Fibroblast of the aortic adventitia (primary cell): Measurements from ENCODE around the gene FARP2. TPM values are rescaled to one million over a fixed set of nuclear protein-coding genes. Genes with fewer than 3 reads are reported as not detected.

ENCODE experiments used
- DNase-seq: peaks from one replicate; pipeline ENCODE4 v3.0.0-alpha.2; 2010; ENCODE audit warnings: low read depth
- H3K4me3 ChIP-seq: 2 replicates; pipeline ENCODE4 v1.5.1; 2011; ENCODE audit warnings: low read depth, mild to moderate bottlenecking, control low read depth, low read length, moderate library complexity
- total RNA-seq: library from RNA; depleted of rRNA; stranded (reverse); fragments of >200 nt; gene quantifications from 2 replicates; pipeline ENCODE4 v1.2.3, GENCODE V29; 2012; ENCODE audit warnings: low replicate concordance
- TF ChIP-seq, protein P1 (sequence below): IDR thresholded peaks from 2 replicates; pipeline ENCODE4 v1.5.1; 2011; ENCODE audit warnings: mild to moderate bottlenecking, low read length, control low read depth, inconsistent platforms; ENCODE audit not compliant: insufficient read depth

The FARP2 gene
- total RNA-seq, 1 donor, result 41.0 TPM

DNA sequence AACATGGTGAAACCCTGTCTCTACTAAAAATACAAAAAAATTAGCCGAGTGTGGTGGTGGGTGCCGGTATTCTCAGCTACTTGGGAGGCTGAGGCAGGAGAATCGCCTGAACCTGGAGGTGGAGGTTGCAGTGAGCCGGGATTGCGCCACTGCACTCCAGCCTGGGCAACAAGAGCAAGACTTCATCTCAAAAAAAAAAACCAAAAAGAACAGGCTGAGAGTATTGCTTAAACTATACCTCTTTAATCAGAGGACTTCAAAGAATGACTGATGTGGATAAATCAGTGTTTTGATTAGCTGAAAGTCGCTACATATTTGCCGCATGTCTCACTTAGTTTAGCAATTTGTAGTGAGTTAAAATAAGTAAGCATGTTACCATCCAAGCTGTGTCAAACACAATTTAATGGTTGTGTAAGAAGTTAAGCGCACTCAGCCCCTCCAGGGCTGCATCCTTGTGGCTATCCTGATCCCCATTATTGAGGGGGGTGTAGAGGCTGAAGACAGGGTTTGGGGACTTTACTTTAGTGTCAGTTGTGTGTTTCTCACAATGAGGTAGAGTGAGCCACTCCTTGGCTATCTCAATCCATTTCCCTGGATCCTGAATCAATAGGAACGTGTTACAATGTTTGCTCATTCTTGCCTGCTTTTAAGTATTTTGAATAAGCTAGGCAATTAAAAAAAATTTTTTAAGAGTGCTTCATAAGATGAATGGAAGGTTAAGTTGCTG is 11.0 kb upstream of the FARP2 start:
- peak; percentile 34 for DNase-seq
- TF ChIP-seq, protein P1, sequence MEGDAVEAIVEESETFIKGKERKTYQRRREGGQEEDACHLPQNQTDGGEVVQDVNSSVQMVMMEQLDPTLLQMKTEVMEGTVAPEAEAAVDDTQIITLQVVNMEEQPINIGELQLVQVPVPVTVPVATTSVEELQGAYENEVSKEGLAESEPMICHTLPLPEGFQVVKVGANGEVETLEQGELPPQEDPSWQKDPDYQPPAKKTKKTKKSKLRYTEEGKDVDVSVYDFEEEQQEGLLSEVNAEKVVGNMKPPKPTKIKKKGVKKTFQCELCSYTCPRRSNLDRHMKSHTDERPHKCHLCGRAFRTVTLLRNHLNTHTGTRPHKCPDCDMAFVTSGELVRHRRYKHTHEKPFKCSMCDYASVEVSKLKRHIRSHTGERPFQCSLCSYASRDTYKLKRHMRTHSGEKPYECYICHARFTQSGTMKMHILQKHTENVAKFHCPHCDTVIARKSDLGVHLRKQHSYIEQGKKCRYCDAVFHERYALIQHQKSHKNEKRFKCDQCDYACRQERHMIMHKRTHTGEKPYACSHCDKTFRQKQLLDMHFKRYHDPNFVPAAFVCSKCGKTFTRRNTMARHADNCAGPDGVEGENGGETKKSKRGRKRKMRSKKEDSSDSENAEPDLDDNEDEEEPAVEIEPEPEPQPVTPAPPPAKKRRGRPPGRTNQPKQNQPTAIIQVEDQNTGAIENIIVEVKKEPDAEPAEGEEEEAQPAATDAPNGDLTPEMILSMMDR, result no peak

GRCh38 chr2:241349941-241350340 is 6.1 kb upstream of the FARP2 start:
- TF ChIP-seq, protein P1, result no peak
- DNase-seq, result no peak
- H3K4me3 ChIP-seq, result no peak overlapping the region

More for the DNA sequence above, 11.0 kb upstream of the FARP2 start:
- no peak overlapping the region for H3K4me3 ChIP-seq

- TF ChIP-seq, protein P1, result no peak
- no peak overlapping the region for H3K4me3 ChIP-seq
- no peak for DNase-seq
Observed at GRCh38 chr2:241350530-241350877, 5.6 kb upstream of the FARP2 start.

- TF ChIP-seq, protein P1, result no peak
- H3K4me3 ChIP-seq, result no peak overlapping the region
- DNase-seq, result no peak
Observed at GRCh38 chr2:241350878-241351639, 5.0 kb upstream of the FARP2 start.

DNA sequence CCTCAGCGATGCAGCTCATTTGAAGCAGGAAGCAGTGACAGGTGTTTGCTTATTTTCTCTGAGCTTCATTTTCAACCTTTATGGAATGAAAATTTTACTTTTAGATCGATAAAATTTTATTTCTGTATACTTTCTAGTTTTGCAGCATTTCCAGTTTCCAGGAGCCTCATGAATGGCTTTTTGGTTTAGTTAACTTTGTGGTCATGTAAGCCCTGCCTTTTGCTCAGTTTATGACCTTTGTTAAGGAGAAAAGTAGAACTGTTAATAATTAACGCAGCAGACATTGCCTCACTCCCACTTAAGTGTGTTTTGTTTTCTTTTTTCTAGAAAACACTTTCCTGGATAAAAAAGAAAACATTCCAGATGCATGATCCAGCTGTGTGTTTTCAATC is 4.4 kb upstream of the FARP2 start:
- H3K4me3 ChIP-seq, result no peak overlapping the region
- TF ChIP-seq, protein P1, result no peak
- DNase-seq, result no peak

GRCh38 chr2:241352227-241352626 is 3.9 kb upstream of the FARP2 start:
- DNase-seq, result no peak
- TF ChIP-seq, protein P1, result no peak
- no peak overlapping the region for H3K4me3 ChIP-seq
